Measurements from ENCODE around the gene CNTN4. TPM values are rescaled to one million over a fixed set of nuclear protein-coding genes. Genes with fewer than 3 reads are reported as not detected.

Gene CNTN4
- total RNA-seq, 1 experiment from 2014 or later = 51.3 TPM

- intact Hi-C loops (cut with micrococcal nuclease; ENCODE audit: unreplicated experiment) = loop anchor here (1.0 kb wide), 1 partner anchor 18 kb away; no protein-coding TSS in a partner anchor
- Mint-ChIP-seq H3K4me1 (ENCODE audit: low read depth, unreplicated experiment) (peaks cover 14% of the 10 kb centered on the region), H3K9me3 (ENCODE audit: unreplicated experiment) (no peaks in the 10 kb centered on the region), H3K27me3 (ENCODE audit: insufficient read depth, unreplicated experiment) (no peaks in the 10 kb centered on the region), H3K4me3 (ENCODE audit: unreplicated experiment) (no peak overlapping the region), H3K36me3 (ENCODE audit: insufficient read depth, unreplicated experiment) (no peaks in the 10 kb centered on the region), H3K27ac (ENCODE audit: unreplicated experiment) (no peak overlapping the region)
- BruUV-seq (replicated peaks) = no TSS peak
- peaks cover 12% of the 10 kb centered on the region for H3K4me1 ChIP-seq
- TF ChIP-seq, protein P1, sequence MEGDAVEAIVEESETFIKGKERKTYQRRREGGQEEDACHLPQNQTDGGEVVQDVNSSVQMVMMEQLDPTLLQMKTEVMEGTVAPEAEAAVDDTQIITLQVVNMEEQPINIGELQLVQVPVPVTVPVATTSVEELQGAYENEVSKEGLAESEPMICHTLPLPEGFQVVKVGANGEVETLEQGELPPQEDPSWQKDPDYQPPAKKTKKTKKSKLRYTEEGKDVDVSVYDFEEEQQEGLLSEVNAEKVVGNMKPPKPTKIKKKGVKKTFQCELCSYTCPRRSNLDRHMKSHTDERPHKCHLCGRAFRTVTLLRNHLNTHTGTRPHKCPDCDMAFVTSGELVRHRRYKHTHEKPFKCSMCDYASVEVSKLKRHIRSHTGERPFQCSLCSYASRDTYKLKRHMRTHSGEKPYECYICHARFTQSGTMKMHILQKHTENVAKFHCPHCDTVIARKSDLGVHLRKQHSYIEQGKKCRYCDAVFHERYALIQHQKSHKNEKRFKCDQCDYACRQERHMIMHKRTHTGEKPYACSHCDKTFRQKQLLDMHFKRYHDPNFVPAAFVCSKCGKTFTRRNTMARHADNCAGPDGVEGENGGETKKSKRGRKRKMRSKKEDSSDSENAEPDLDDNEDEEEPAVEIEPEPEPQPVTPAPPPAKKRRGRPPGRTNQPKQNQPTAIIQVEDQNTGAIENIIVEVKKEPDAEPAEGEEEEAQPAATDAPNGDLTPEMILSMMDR (IDR thresholded peaks at IDR 0.05; ENCODE audit: insufficient read depth in 1 of 2, low read depth in 1 of 2, low read length in 1 of 2, severe bottlenecking in 1 of 2, unreplicated experiment in 1 of 2) = no peak
- POLR2A ChIA-PET = no interaction called here
- H3K36me3 ChIP-seq (ENCODE audit: control insufficient read depth, insufficient read depth, low read length) = no peaks in the 10 kb centered on the region
- H3K27me3 ChIP-seq (replicated peaks; ENCODE audit: control insufficient read depth, insufficient read depth, low read length) = no peaks in the 10 kb centered on the region
- no peak overlapping the region for H3K4me3 ChIP-seq (ENCODE audit: low read depth, low read length)
- CTCF ChIA-PET = no interaction called here
- no peaks in the 10 kb centered on the region for H3K9me3 ChIP-seq
- DNase-seq = no peak
These were observed 498.9 kb downstream of the CNTN4 start for GRCh38 chr3:2597615-2598014.

DNA sequence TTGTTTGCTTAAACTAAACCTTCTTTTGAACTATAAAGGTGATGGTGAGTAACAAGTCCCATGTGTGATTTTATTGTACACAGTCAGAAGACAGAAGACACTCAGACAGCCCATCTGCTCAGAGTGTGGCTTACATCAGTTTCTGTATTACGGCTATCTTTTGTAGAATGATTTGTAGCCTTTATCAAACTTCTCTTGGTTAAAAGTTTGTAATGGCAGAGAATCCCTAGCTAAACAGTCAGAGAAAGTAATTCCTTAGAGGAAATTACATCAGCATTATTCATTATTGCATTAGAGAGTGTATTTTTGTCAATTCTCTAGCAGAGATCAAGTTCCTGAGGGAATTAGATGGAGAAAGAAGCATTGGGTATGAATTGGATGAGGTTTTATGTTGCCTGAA, 500.8 kb downstream of the CNTN4 start:
- Mint-ChIP-seq H3K27ac (ENCODE audit: unreplicated experiment) (no peak overlapping the region), H3K36me3 (ENCODE audit: insufficient read depth, unreplicated experiment) (no peaks in the 10 kb centered on the region), H3K4me1 (ENCODE audit: low read depth, unreplicated experiment) (peaks cover 7% of the 10 kb centered on the region), H3K4me3 (ENCODE audit: unreplicated experiment) (no peak overlapping the region), H3K27me3 (ENCODE audit: insufficient read depth, unreplicated experiment) (no peaks in the 10 kb centered on the region), H3K9me3 (ENCODE audit: unreplicated experiment) (no peaks in the 10 kb centered on the region)
- peaks cover 5% of the 10 kb centered on the region for H3K4me1 ChIP-seq
- ChIA-PET POLR2A (no interaction called here), CTCF (no interaction called here)
- no TSS peak for BruUV-seq (replicated peaks)
- H3K4me3 ChIP-seq (ENCODE audit: low read depth, low read length) = no peak overlapping the region
- TF ChIP-seq, protein P1 (IDR thresholded peaks at IDR 0.05; ENCODE audit: insufficient read depth in 1 of 2, low read depth in 1 of 2, low read length in 1 of 2, severe bottlenecking in 1 of 2, unreplicated experiment in 1 of 2) = no peak
- no peaks in the 10 kb centered on the region for H3K27me3 ChIP-seq (replicated peaks; ENCODE audit: control insufficient read depth, insufficient read depth, low read length)
- H3K36me3 ChIP-seq (ENCODE audit: control insufficient read depth, insufficient read depth, low read length) = no peaks in the 10 kb centered on the region
- H3K9me3 ChIP-seq = no peaks in the 10 kb centered on the region
- DNase-seq = no peak
- intact Hi-C loops (cut with micrococcal nuclease; ENCODE audit: unreplicated experiment) = no loop called here

DNA sequence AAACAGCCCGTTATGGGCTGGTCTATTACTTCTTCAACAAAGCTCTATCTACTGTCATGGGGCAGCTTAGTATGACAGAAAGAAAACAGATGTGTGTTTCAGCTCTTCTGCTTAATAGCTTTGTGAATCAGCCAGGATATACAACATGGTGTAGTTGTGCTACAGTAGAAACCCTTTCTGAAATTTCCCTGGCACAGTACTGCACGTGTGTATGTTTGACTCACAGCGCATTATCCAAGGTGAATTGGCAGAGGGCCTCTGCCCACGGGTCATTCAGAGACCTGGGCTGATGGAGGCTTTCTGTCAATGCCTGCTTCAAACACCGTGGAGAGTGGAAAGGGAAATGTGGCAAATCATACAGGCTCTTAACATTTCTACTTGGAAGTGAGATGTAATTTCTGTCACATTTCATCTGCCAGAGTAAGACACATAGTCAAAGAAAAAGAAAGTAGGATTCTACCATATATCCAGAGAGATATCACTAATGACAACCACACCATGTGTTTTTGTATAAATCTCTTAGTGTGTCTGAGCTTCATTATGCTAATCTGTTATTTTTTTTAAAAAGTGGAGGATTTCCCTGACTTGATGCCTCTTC, 505.1 kb downstream of the CNTN4 start:
- ChIA-PET POLR2A (no interaction called here), CTCF (no interaction called here)
- H3K27ac Mint-ChIP-seq (ENCODE audit: unreplicated experiment) = no peak overlapping the region
- Histone ChIP-seq H3K36me3 (ENCODE audit: control insufficient read depth, insufficient read depth, low read length) (no peaks in the 10 kb centered on the region), H3K9me3 (no peaks in the 10 kb centered on the region), H3K4me3 (ENCODE audit: low read depth, low read length) (no peak overlapping the region), H3K4me1 (no peaks in the 10 kb centered on the region), H3K27me3 (replicated peaks; ENCODE audit: control insufficient read depth, insufficient read depth, low read length) (no peaks in the 10 kb centered on the region)
- no peak for DNase-seq
- BruUV-seq (replicated peaks) = no TSS peak
- H3K27me3 Mint-ChIP-seq (ENCODE audit: insufficient read depth, unreplicated experiment) = no peaks in the 10 kb centered on the region
- no peak overlapping the region for H3K4me3 Mint-ChIP-seq (ENCODE audit: unreplicated experiment)
- H3K4me1 Mint-ChIP-seq (ENCODE audit: low read depth, unreplicated experiment) = no peaks in the 10 kb centered on the region
- intact Hi-C loops (cut with micrococcal nuclease; ENCODE audit: unreplicated experiment) = no loop called here
- TF ChIP-seq, protein P1 (IDR thresholded peaks at IDR 0.05; ENCODE audit: insufficient read depth in 1 of 2, low read depth in 1 of 2, low read length in 1 of 2, severe bottlenecking in 1 of 2, unreplicated experiment in 1 of 2) = no peak
- H3K36me3 Mint-ChIP-seq (ENCODE audit: insufficient read depth, unreplicated experiment) = no peaks in the 10 kb centered on the region
- no peaks in the 10 kb centered on the region for H3K9me3 Mint-ChIP-seq (ENCODE audit: unreplicated experiment)
